HG03521 (cell line): ENCODE measurements around the gene ITIH4.

Source experiments
- ATAC-seq: cut with Tn5 transposase; IDR thresholded peaks from one replicate; pipeline ENCODE4 v1.9.1; 2021; ENCODE audit warnings: mild to moderate bottlenecking, moderate library complexity; ENCODE audit not compliant: unreplicated experiment

Gene ITIH4

GRCh38 chr3:52771702-52772101 is 58.8 kb downstream of the ITIH4 start:
- no peak for ATAC-seq

- no peak for ATAC-seq
Observed at GRCh38 chr3:52771334-52771681, 59.2 kb downstream of the ITIH4 start.

- peak; percentile 92 for ATAC-seq
Observed at GRCh38 chr3:52770496-52771333, 59.8 kb downstream of the ITIH4 start, which contains the start of gene NEK4. TSS of gene NEK4 (minus strand) at chr3:52770940. CDS start at chr3:52770746, 194 bp downstream.

- no peak for ATAC-seq
Observed at GRCh38 chr3:52769786-52770455, 60.6 kb downstream of the ITIH4 start.

GRCh38 chr3:52763466-52763865 is 67.0 kb downstream of the ITIH4 start:
- ATAC-seq = no peak
